ENCODE results near the gene PALM. TPM values are rescaled to one million over a fixed set of nuclear protein-coding genes. Genes with fewer than 3 reads are reported as not detected.

The PALM gene
- total RNA-seq, 1 experiment from 2014 or later = 3.7 TPM

GRCh38 chr19:752652-753517 lies 44.1 kb downstream of the PALM start:
- DNase-seq (ENCODE audit: low spot score) = peak; percentile 67

- DNase-seq (ENCODE audit: low spot score) = no peak
Observed at GRCh38 chr19:754530-754929, 45.8 kb downstream of the PALM start.

GRCh38 chr19:755063-755462 lies 46.3 kb downstream of the PALM start:
- no peak for DNase-seq (ENCODE audit: low spot score)

GRCh38 chr19:756236-756635 lies 47.5 kb downstream of the PALM start:
- DNase-seq (ENCODE audit: low spot score) = peak; percentile 25

GRCh38 chr19:756821-757688 lies 48.3 kb downstream of the PALM start:
- no peak for DNase-seq (ENCODE audit: low spot score)

- DNase-seq (ENCODE audit: low spot score) = no peak
Observed at GRCh38 chr19:757811-758668, 49.3 kb downstream of the PALM start.

GRCh38 chr19:763181-763580 lies 54.4 kb downstream of the PALM start:
- DNase-seq (ENCODE audit: low spot score) = no peak

- no peak for DNase-seq (ENCODE audit: low spot score)
Observed at GRCh38 chr19:763869-764268, 55.1 kb downstream of the PALM start.

GRCh38 chr19:764301-764700 lies 55.6 kb downstream of the PALM start:
- DNase-seq (ENCODE audit: low spot score) = no peak

- no peak for DNase-seq (ENCODE audit: low spot score)
Observed at GRCh38 chr19:765179-765738, 56.5 kb downstream of the PALM start.

- DNase-seq (ENCODE audit: low spot score) = no peak
Observed at GRCh38 chr19:768424-768823, 59.7 kb downstream of the PALM start.

- DNase-seq (ENCODE audit: low spot score) = no peak
Observed at GRCh38 chr19:769616-770015, 60.9 kb downstream of the PALM start.

- DNase-seq (ENCODE audit: low spot score) = peak; percentile 67
Observed at GRCh38 chr19:771332-771785, 62.6 kb downstream of the PALM start.

GRCh38 chr19:772063-772462 lies 63.3 kb downstream of the PALM start:
- DNase-seq (ENCODE audit: low spot score) = no peak

GRCh38 chr19:772730-773436 lies 64.1 kb downstream of the PALM start:
- no peak for DNase-seq (ENCODE audit: low spot score)

GRCh38 chr19:776549-776948 lies 67.8 kb downstream of the PALM start:
- no peak for DNase-seq (ENCODE audit: low spot score)

GRCh38 chr19:778910-779653 lies 70.3 kb downstream of the PALM start:
- peak; percentile 93 for DNase-seq (ENCODE audit: low spot score)

- no peak for DNase-seq (ENCODE audit: low spot score)
Observed at GRCh38 chr19:780935-781334, 72.2 kb downstream of the PALM start.

GRCh38 chr19:781800-782184 lies 73.1 kb downstream of the PALM start:
- no peak for DNase-seq (ENCODE audit: low spot score)

Measured in H4 (cell line).